ENCODE measurements around the gene TES. TPM values are rescaled to one million over a fixed set of nuclear protein-coding genes. Genes with fewer than 3 reads are reported as not detected.
"Not testable (repeated sequence)": the region's sequence is repeated elsewhere in the genome, so short reads cannot be mapped to it uniquely, and the experiment has no call there.

Gene TES
- total RNA-seq, 1 donor from 2014 or later, result 15.8 TPM

GRCh38 chr7:116271161-116271913, 61.0 kb downstream of the TES start:
- DNase-seq (ENCODE audit: low spot score), result no peak
- intact Hi-C loops (cut with DNase I), result loop anchor here (2.0 to 5.0 kb wide), 4 partner anchors 46 to 255 kb away; no protein-coding TSS in a partner anchor

GRCh38 chr7:116271963-116272886, 61.9 kb downstream of the TES start:
- no peak for DNase-seq (ENCODE audit: low spot score)
- intact Hi-C loops (cut with DNase I), result loop anchor here (2.0 to 5.0 kb wide), 4 partner anchors 45 to 255 kb away; no protein-coding TSS in a partner anchor

GRCh38 chr7:116273283-116273917, 63.1 kb downstream of the TES start:
- DNase-seq (ENCODE audit: low spot score), result no peak

GRCh38 chr7:116273918-116274301, 63.6 kb downstream of the TES start:
- intact Hi-C loops (cut with DNase I), result loop anchor here (5.0 kb wide), 3 partner anchors 43 to 228 kb away; no protein-coding TSS in a partner anchor

More at GRCh38 chr7:116273283-116273917, 63.1 kb downstream of the TES start:
- intact Hi-C loops (cut with DNase I), result loop anchor here (5.0 kb wide), 3 partner anchors 44 to 229 kb away; no protein-coding TSS in a partner anchor

GRCh38 chr7:116277070-116277469, 66.7 kb downstream of the TES start:
- DNase-seq (ENCODE audit: low spot score), result no peak
- intact Hi-C loops (cut with DNase I), result no loop called here

More at GRCh38 chr7:116273918-116274301, 63.6 kb downstream of the TES start:
- DNase-seq (ENCODE audit: low spot score), result no peak

GRCh38 chr7:116279217-116279616, 68.9 kb downstream of the TES start:
- intact Hi-C loops (cut with DNase I), result no loop called here

GRCh38 chr7:116280803-116281202, 70.5 kb downstream of the TES start:
- intact Hi-C loops (cut with DNase I), result no loop called here
- DNase-seq (ENCODE audit: low spot score), result no peak

More at GRCh38 chr7:116279217-116279616, 68.9 kb downstream of the TES start:
- no peak for DNase-seq (ENCODE audit: low spot score)

- intact Hi-C loops (cut with DNase I), result no loop called here
- DNase-seq (ENCODE audit: low spot score), result no peak
These were observed 73.4 kb downstream of the TES start for GRCh38 chr7:116283595-116284204.

GRCh38 chr7:116284390-116284789, 74.1 kb downstream of the TES start:
- intact Hi-C loops (cut with DNase I), result no loop called here
- no peak for DNase-seq (ENCODE audit: low spot score)

GRCh38 chr7:116285252-116285651, 74.9 kb downstream of the TES start:
- intact Hi-C loops (cut with DNase I), result no loop called here
- no peak for DNase-seq (ENCODE audit: low spot score)

- no peak for DNase-seq (ENCODE audit: low spot score)
- intact Hi-C loops (cut with DNase I), result no loop called here
These were observed 80.4 kb downstream of the TES start for GRCh38 chr7:116290740-116291139.

- intact Hi-C loops (cut with DNase I), result no loop called here
- DNase-seq (ENCODE audit: low spot score), result no peak
These were observed 81.6 kb downstream of the TES start for GRCh38 chr7:116291937-116292336.

- intact Hi-C loops (cut with DNase I), result no loop called here
These were observed 82.0 kb downstream of the TES start for GRCh38 chr7:116292381-116292780.

GRCh38 chr7:116293139-116293538, 82.8 kb downstream of the TES start:
- no peak for DNase-seq (ENCODE audit: low spot score)
- intact Hi-C loops (cut with DNase I), result no loop called here

More at GRCh38 chr7:116292381-116292780, 82.0 kb downstream of the TES start:
- DNase-seq (ENCODE audit: low spot score), result no peak

- intact Hi-C loops (cut with DNase I), result no loop called here
- no peak for DNase-seq (ENCODE audit: low spot score)
These were observed 83.3 kb downstream of the TES start for GRCh38 chr7:116293633-116294032.

GRCh38 chr7:116295903-116296302, 85.6 kb downstream of the TES start:
- intact Hi-C loops (cut with DNase I); DNase-seq (ENCODE audit: low spot score): not testable (repeated sequence)

GRCh38 chr7:116298055-116298454, 87.7 kb downstream of the TES start:
- intact Hi-C loops (cut with DNase I), result no loop called here
- DNase-seq (ENCODE audit: low spot score), result no peak

GRCh38 chr7:116298576-116298975, 88.2 kb downstream of the TES start:
- no peak for DNase-seq (ENCODE audit: low spot score)
- intact Hi-C loops (cut with DNase I), result no loop called here

All from cardiac septum (tissue), 1 donor.